Bronchial epithelial cell (primary cell): ENCODE data around the gene DOCK11. TPM values are rescaled to one million over a fixed set of nuclear protein-coding genes. Genes with fewer than 3 reads are reported as not detected.
"Not testable (repeated sequence)": the region's sequence is repeated elsewhere in the genome, so short reads cannot be mapped to it uniquely, and the experiment has no call there.

Experiments
- DNase-seq: peaks from one replicate; pipeline ENCODE4 v3.0.0-alpha.2; 2010; ENCODE audit warnings: low read depth
- FAIRE-seq: peaks from 2 replicates; lab custom pipeline; 2011; peaks lifted over from hg19 to GRCh38; lab: Jason Lieb, UNC
- H3K27me3 ChIP-seq: 2 replicates; pipeline ENCODE4 v1.5.1; 2011; ENCODE audit warnings: low read length; ENCODE audit not compliant: control insufficient read depth, insufficient read depth
- H3K36me3 ChIP-seq: 2 replicates; pipeline ENCODE4 v1.5.1; 2011; ENCODE audit warnings: low read length; ENCODE audit not compliant: control insufficient read depth, insufficient read depth
- H3K4me3 ChIP-seq: 2 replicates; pipeline ENCODE4 v1.5.1; 2011; ENCODE audit warnings: mild to moderate bottlenecking, low read depth, low read length, control low read depth
- CTCF ChIP-seq: IDR thresholded peaks from 2 replicates; pipeline ENCODE4 v1.5.1; 2011; ENCODE audit warnings: mild to moderate bottlenecking, moderate library complexity, low read length, control low read depth, inconsistent platforms; ENCODE audit not compliant: insufficient read depth, severe bottlenecking
- total RNA-seq: library from RNA; depleted of rRNA; stranded (reverse); fragments of >200 nt; gene quantifications from 2 replicates; pipeline ENCODE4 v1.2.1, GENCODE V29; 2014

DOCK11 gene
- total RNA-seq, 1 donor from 2014 or later = 0.26 TPM

- H3K4me3 ChIP-seq = no peak overlapping the region
- no peak for FAIRE-seq
- DNase-seq = peak; percentile 83
- no peaks in the 10 kb centered on the region for H3K36me3 ChIP-seq
- TF ChIP-seq CTCF = no peak
- no peaks in the 10 kb centered on the region for H3K27me3 ChIP-seq
These were observed 235.1 kb downstream of the DOCK11 start for GRCh38 chrX:118730500-118731247.

- not testable (repeated sequence) for H3K36me3 ChIP-seq, H3K27me3 ChIP-seq, DNase-seq, H3K4me3 ChIP-seq, FAIRE-seq
These were observed 236.9 kb downstream of the DOCK11 start for GRCh38 chrX:118732551-118732950.

DNA sequence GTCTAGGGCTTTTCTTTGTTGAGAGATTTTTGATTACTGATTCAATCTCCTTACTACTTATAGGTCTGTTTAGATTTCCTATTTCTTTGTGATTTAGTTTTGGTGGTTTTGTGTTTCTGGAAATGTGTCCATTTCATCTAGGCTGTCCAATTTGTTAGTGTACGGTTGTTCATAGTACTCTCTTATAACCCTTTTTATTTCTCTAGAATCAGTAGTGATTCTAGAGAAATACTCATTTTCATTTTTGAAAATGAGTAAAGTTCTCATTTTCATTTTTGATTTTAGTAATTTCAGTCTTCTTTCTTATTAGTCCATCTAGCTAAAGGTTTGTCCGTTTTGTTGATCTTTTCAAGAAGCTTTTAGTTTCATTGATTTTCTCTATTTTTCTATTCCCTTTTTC, 239.3 kb downstream of the DOCK11 start:
- no peak for DNase-seq
- no peak for TF ChIP-seq CTCF
- no peak overlapping the region for H3K4me3 ChIP-seq
- no peaks in the 10 kb centered on the region for H3K36me3 ChIP-seq
- no peaks in the 10 kb centered on the region for H3K27me3 ChIP-seq
- no peak for FAIRE-seq

Other genes with a start within 250 kb of the DOCK11 start
- 7.1 and 9.7 TPM in 2 replicates for gene WDR44, start 149.7 kb upstream of the DOCK11 start, total RNA-seq
- gene IL13RA1, start 231.8 kb downstream of the DOCK11 start, total RNA-seq = 25.0 and 37.5 TPM in 2 replicates